HepG2 (cell line): ENCODE data around the gene NKPD1. TPM values are rescaled to one million over a fixed set of nuclear protein-coding genes. Genes with fewer than 3 reads are reported as not detected.
A peak's percentile ranks its signal among the peaks of the same experiment; 100 is the strongest.

Experiments used
- ATAC-seq: fragments of 200-7000 bp; cut with Tn5 transposase; 3 replicates; pipeline ENCODE4 v1.9.1; 2020; ENCODE audit warnings: mild to moderate bottlenecking, moderate library complexity
- BruUV-seq: library from RNA; stranded (reverse); fragments of 400-500 nt; replicated peaks from 2 replicates; lab custom pipeline; 2021; lab: Mats Ljungman, UMichigan
- CTCF ChIA-PET: fragments of 300-600 bp; formaldehyde crosslinking; extraction: SDS; loops from one replicate; lab custom pipeline; 2021; ENCODE audit warnings: low total read pairs, inconsistent platforms, low intra/inter-chr PET ratio; lab: Yijun Ruan, JAX
- POLR2A ChIA-PET: fragments of 350-600 bp; sonication (Branson Sonifier 250); formaldehyde crosslinking; loops from one replicate; lab custom pipeline; 2020; ENCODE audit warnings: antibody characterized with exemption, inconsistent platforms; lab: Yijun Ruan, JAX
- DNase-seq: peaks from one replicate; pipeline ENCODE4 v3.0.0-alpha.2; 2015; ENCODE audit warnings: low spot score
- FAIRE-seq: peaks from 3 replicates; lab custom pipeline; 2011; peaks lifted over from hg19 to GRCh38; lab: Jason Lieb, UNC
- H2AFZ ChIP-seq: one replicate; pipeline ENCODE4 v1.6.1; 2011; ENCODE audit warnings: low read length, inconsistent platforms
- H3K27ac ChIP-seq: fragments of 300-600 bp; 3 replicates; pipeline ENCODE4 v1.8.0; 2011; ENCODE audit warnings: mixed run types, mild to moderate bottlenecking, mixed read lengths, low read length, inconsistent platforms; ENCODE audit not compliant: insufficient read depth; ENCODE audit errors: extremely low read length
- H3K27me3 ChIP-seq, 2 experiments: fragments of 200-600 bp in 1 of 2; 2 replicates in 1 of 2; 3 replicates in 1 of 2; pipeline versions ENCODE4 v1.6.0 to v1.8.0; 2011; ENCODE audit warnings: low read length in 2 of 2, mild to moderate bottlenecking in 2 of 2, moderate library complexity in 2 of 2, inconsistent platforms in 1 of 2; ENCODE audit not compliant: insufficient read depth in 2 of 2, control insufficient read depth in 1 of 2
- H3K36me3 ChIP-seq, 2 experiments: fragments of 200-600 bp in 1 of 2; replicated peaks in 1 of 2; 2 replicates in 1 of 2; 3 replicates in 1 of 2; pipeline versions ENCODE4 v1.5.1 to v1.8.0; 2011; ENCODE audit warnings: low read length in 2 of 2, inconsistent platforms in 1 of 2; ENCODE audit not compliant: insufficient read depth in 2 of 2, control insufficient read depth in 1 of 2
- H3K4me1 ChIP-seq: 2 replicates; pipeline ENCODE4 v1.5.1; 2012; ENCODE audit warnings: low read length, inconsistent platforms; ENCODE audit not compliant: insufficient read depth
- H3K4me2 ChIP-seq: 2 replicates; pipeline ENCODE4 v1.6.0; 2011; ENCODE audit warnings: low read depth, low read length, inconsistent platforms
- H3K4me3 ChIP-seq, 3 experiments: fragments of 200-600 bp in 1 of 3; sonication (generic), shearing (Covaris generic) in 1 of 3; replicated peaks in 1 of 3; 2 replicates each; pipeline ENCODE4 v1.5.1; 2011 to 2016; ENCODE audit warnings: low read length in 3 of 3, inconsistent platforms in 2 of 3, low read depth in 2 of 3, mild to moderate bottlenecking in 2 of 3, control low read depth in 1 of 3, mixed read lengths in 1 of 3; ENCODE audit not compliant: insufficient read depth in 1 of 3
- H3K79me2 ChIP-seq: one replicate; pipeline ENCODE4 v1.6.1; 2011; ENCODE audit warnings: low read length, inconsistent platforms; ENCODE audit not compliant: insufficient read depth
- H3K9ac ChIP-seq: 2 replicates; pipeline ENCODE4 v1.6.0; 2011; ENCODE audit warnings: mild to moderate bottlenecking, low read depth, low read length, inconsistent platforms; ENCODE audit not compliant: insufficient read depth
- H3K9me3 ChIP-seq: 2 replicates; pipeline ENCODE4 v1.5.1; 2012; ENCODE audit warnings: mild to moderate bottlenecking, low read length
- H4K20me1 ChIP-seq: 2 replicates; pipeline ENCODE4 v1.6.0; 2011; ENCODE audit warnings: inconsistent platforms, mild to moderate bottlenecking, low read length, moderate library complexity; ENCODE audit not compliant: insufficient read depth
- CEBPG ChIP-seq: IDR thresholded peaks from 2 replicates; pipeline ENCODE4 v1.6.1; 2016
- DZIP1 ChIP-seq: sonication (generic); formaldehyde crosslinking; IDR thresholded peaks from 2 replicates; pipeline ENCODE4 v1.5.0; 2020; ENCODE audit warnings: mild to moderate bottlenecking, missing genetic modification reagents
- FOSL2 ChIP-seq: sonication (generic); formaldehyde crosslinking; IDR thresholded peaks from 2 replicates; pipeline ENCODE4 v1.4.0; 2020; ENCODE audit warnings: missing genetic modification reagents
- IKZF4 ChIP-seq: sonication (generic); formaldehyde crosslinking; IDR thresholded peaks from 2 replicates; pipeline ENCODE4 v1.5.1; 2020; ENCODE audit warnings: borderline replicate concordance, mild to moderate bottlenecking, low read depth, missing genetic modification reagents; ENCODE audit errors: not compliant biosample characterization
- NFKBIZ ChIP-seq: IDR thresholded peaks from 2 replicates; pipeline ENCODE4 v1.6.1; 2018; ENCODE audit warnings: missing genetic modification reagents, missing compliant biosample characterization
- NONO ChIP-seq, 2 experiments: fragments of 450-650 bp in 1 of 2; sonication (generic) in 1 of 2; formaldehyde crosslinking in 1 of 2; IDR thresholded peaks in 1 of 2; conservative IDR thresholded peaks in 1 of 2; 2 replicates each; pipeline versions ENCODE4 v1.6.1 to v1.8.0; 2017 to 2022; ENCODE audit warnings: mild to moderate bottlenecking in 1 of 2, missing genetic modification reagents in 1 of 2, moderate library complexity in 1 of 2
- PLRG1 ChIP-seq: fragments of 450-650 bp; conservative IDR thresholded peaks from 2 replicates; pipeline ENCODE4 v1.6.1; 2016
- STAG1 ChIP-seq: sonication (generic); formaldehyde crosslinking; IDR thresholded peaks from 2 replicates; pipeline ENCODE4 v1.4.0; 2020; ENCODE audit warnings: missing genetic modification reagents
- TBX2 ChIP-seq: sonication (generic); formaldehyde crosslinking; IDR thresholded peaks from 2 replicates; pipeline ENCODE4 v1.5.0; 2020; ENCODE audit warnings: missing genetic modification reagents, mild to moderate bottlenecking, borderline replicate concordance
- TCF7 ChIP-seq: sonication (generic); IDR thresholded peaks from 2 replicates; pipeline ENCODE4 v1.6.1; 2016; ENCODE audit warnings: antibody characterized with exemption, low read depth
- ZFX ChIP-seq: sonication (generic); formaldehyde crosslinking; IDR thresholded peaks from 2 replicates; pipeline ENCODE4 v1.4.0; 2020; ENCODE audit warnings: mild to moderate bottlenecking, low read depth, missing genetic modification reagents, moderate library complexity
- ZNF138 ChIP-seq: sonication (generic); formaldehyde crosslinking; IDR thresholded peaks from 2 replicates; pipeline ENCODE4 v1.5.0; 2020; ENCODE audit warnings: mild to moderate bottlenecking, low read depth, missing genetic modification reagents
- ZNF331 ChIP-seq: sonication (generic); formaldehyde crosslinking; IDR thresholded peaks from 2 replicates; pipeline ENCODE4 v1.4.0; 2020; ENCODE audit warnings: missing genetic modification reagents
- ZNF484 ChIP-seq: sonication (generic); formaldehyde crosslinking; IDR thresholded peaks from 2 replicates; pipeline ENCODE4 v1.5.1; 2020; ENCODE audit warnings: mild to moderate bottlenecking, low read depth, missing genetic modification reagents, borderline replicate concordance
- ZNF589 ChIP-seq: sonication (generic); formaldehyde crosslinking; conservative IDR thresholded peaks from 2 replicates; pipeline ENCODE4 v1.8.0; 2022; ENCODE audit warnings: mild to moderate bottlenecking, moderate library complexity, missing genetic modification reagents
- ZNF605 ChIP-seq: sonication (generic); formaldehyde crosslinking; IDR thresholded peaks from 2 replicates; pipeline ENCODE4 v1.8.0; 2022; ENCODE audit warnings: mild to moderate bottlenecking, missing genetic modification reagents
- ZNF616 ChIP-seq: sonication (generic); formaldehyde crosslinking; IDR thresholded peaks from 2 replicates; pipeline ENCODE4 v1.5.0; 2020; ENCODE audit warnings: low read depth, mild to moderate bottlenecking, missing genetic modification reagents
- ZNF710 ChIP-seq: sonication (generic); formaldehyde crosslinking; IDR thresholded peaks from 2 replicates; pipeline ENCODE4 v1.5.0; 2020; ENCODE audit warnings: mild to moderate bottlenecking, missing genetic modification reagents, borderline replicate concordance
- ZNF720 ChIP-seq: sonication (generic); formaldehyde crosslinking; IDR thresholded peaks from 2 replicates; pipeline ENCODE4 v1.4.0; 2020; ENCODE audit warnings: missing genetic modification reagents
- ZNF839 ChIP-seq: sonication (generic); formaldehyde crosslinking; IDR thresholded peaks from 2 replicates; pipeline ENCODE4 v1.4.0; 2020; ENCODE audit warnings: missing genetic modification reagents, mild to moderate bottlenecking, borderline replicate concordance
- WGBS: methylation state at CpG from one replicate; pipeline ENCODE4 v1.1.6; 2017; ENCODE audit warnings: low lambda C conversion rate; 5-methylcytosine and 5-hydroxymethylcytosine counted together
- in situ Hi-C: cut with HindIII; loops from 2 replicates; pipeline ENCODE4 v1.10.0; 2017; ENCODE audit warnings: low pct_unique_long_range_greater_than_20kb; ENCODE audit not compliant: extremely low pct_ligation_motif_present
- intact Hi-C: fragments of 100-400 bp; cut with micrococcal nuclease; formaldehyde crosslinking; loops from one replicate; pipeline ENCODE4 v1.10.0; 2022; ENCODE audit not compliant: unreplicated experiment
- polyA plus RNA-seq, 8 experiments: library from polyadenylated mRNA; depleted of rRNA in 3 of 8; stranded (reverse) in 7 of 8; unstranded in 1 of 8; fragments of >200 nt; fragmentation: Illumina TruSeq in 4 of 8; extraction: Trizol in 4 of 8; gene quantifications; 2 replicates each; pipeline versions ENCODE4 v1.2.1 to v1.2.3, GENCODE V29; 2011 to 2016; ENCODE audit warnings: low read depth in 4 of 8, missing spikeins in 1 of 8, mixed read lengths in 1 of 8; ENCODE audit not compliant: insufficient read depth in 1 of 8
- total RNA-seq, 5 experiments: library from RNA; depleted of rRNA; stranded (reverse); fragments of >200 nt; fragmentation: Illumina TruSeq; extraction: Trizol; gene quantifications; 2 replicates each; pipeline ENCODE4 v1.2.3, GENCODE V29; 2016; ENCODE audit warnings: low read depth in 1 of 5

Gene NKPD1
- total and polyA plus RNA-seq, 2 of the 13 experiments (the other 11 are each of a cell fraction or from before 2014, with no cell fraction given): 0.03 TPM; not detected in 1

DNA sequence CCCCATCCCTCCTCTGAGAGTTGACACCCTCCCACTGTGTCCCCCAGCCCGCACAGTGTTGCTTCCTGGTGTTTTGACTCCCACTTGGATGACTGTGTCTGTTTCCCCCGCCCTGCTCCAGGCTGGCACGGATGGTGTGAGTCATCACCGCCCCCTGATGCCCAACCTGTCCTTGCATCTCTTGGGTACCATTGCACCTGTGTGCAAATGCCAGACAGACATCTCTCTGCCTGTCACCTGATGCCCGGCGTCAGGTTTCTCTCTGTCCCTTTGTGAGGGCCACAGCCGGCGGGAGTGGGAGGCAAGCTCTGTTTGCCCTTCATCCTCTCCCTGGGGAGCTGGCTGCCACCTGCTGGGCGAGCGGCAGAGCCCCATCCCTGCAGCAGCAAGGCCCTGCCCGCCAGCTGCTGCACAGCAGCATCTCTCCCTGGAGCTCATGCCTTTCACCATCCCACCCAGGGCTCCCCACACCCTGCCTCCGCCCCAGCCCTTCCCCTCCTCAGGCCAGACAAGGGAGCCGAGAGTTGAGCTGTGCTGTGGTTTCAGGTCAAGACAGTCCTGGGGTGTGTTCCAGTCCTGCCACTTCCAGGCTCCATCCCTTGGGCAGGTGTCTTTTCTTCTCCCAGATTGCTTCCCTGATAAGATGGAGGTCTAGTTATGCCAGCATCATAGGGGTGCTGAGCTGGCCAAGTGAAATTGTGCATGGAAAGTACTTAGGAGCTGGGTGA is 29.7 kb downstream of the NKPD1 start:
- DNase-seq (peak; percentile 73), ATAC-seq (peak; percentile 90), FAIRE-seq (no peak)
- no peak overlapping the region for H3K27ac ChIP-seq
- no peak overlapping the region for H3K4me2 ChIP-seq
- peaks cover 42% of the 10 kb centered on the region for H3K4me1 ChIP-seq
- intact Hi-C loops (no loop called here), in situ Hi-C loops (no loop called here)
- H3K9me3 ChIP-seq: no peaks in the 10 kb centered on the region
- no TSS peak for BruUV-seq
- ChIA-PET POLR2A (interaction anchor here (1.1 to 1.2 kb wide), 2 partner anchors 33 to 72 kb away, joined by 3 to 5 read pairs; no protein-coding TSS in a partner anchor), CTCF (interaction anchor here (1.1 to 2.0 kb wide), 2 partner anchors 71 to 114 kb away, joined by 3 to 8 read pairs; no protein-coding TSS in a partner anchor)
- H3K79me2 ChIP-seq: peaks cover 42% of the 10 kb centered on the region
- H4K20me1 ChIP-seq: peaks cover 12% of the 10 kb centered on the region; the same call in 1 of the 2 replicates
- H3K27me3 ChIP-seq: no peaks in the 10 kb centered on the region
- H3K36me3 ChIP-seq: peaks cover 6 to 15% of the 10 kb centered on the region in 2 experiments; a peak in 3 of 5 replicates
- no peak overlapping the region for H3K4me3 ChIP-seq
- H3K9ac ChIP-seq: no peak overlapping the region
- 66% methylated on average over 10 of the region's 13 CpGs for WGBS
- no peak overlapping the region for H2AFZ ChIP-seq
- TF ChIP-seq STAG1 (CRISPR knock-in tag): peak; percentile 83
- TF ChIP-seq ZNF710 (CRISPR knock-in tag): no peak
- 0 out of 2 replicates have a peak, but pooled peaks have one; percentile 34 for TF ChIP-seq ZNF605 (CRISPR knock-in tag)
- TF ChIP-seq ZNF484 (CRISPR knock-in tag): no peak
- no peak for TF ChIP-seq TCF7
- TF ChIP-seq ZNF138 (CRISPR knock-in tag): no peak
- TF ChIP-seq NFKBIZ (CRISPR knock-in tag): no peak
- no peak for TF ChIP-seq ZNF616
- no peak for TF ChIP-seq NONO (IDR thresholded peaks at IDR 0.05)
- peak; percentile 69 for TF ChIP-seq NONO (CRISPR knock-in tag; conservative IDR thresholded peaks at IDR 0.05)
- no peak for TF ChIP-seq DZIP1 (CRISPR knock-in tag)
- TF ChIP-seq CEBPG (CRISPR knock-in tag): no peak
- no peak for TF ChIP-seq ZNF589 (CRISPR knock-in tag)
- no peak for TF ChIP-seq ZNF720 (CRISPR knock-in tag)
- no peak for TF ChIP-seq IKZF4 (CRISPR knock-in tag)
- no peak for TF ChIP-seq ZNF839 (CRISPR knock-in tag)
- peak; percentile 58; the same call in 1 of the 2 replicates for TF ChIP-seq ZFX (CRISPR knock-in tag)
- TF ChIP-seq PLRG1: no peak
- TF ChIP-seq ZNF331 (CRISPR knock-in tag): peak; percentile 27; the same call in 1 of the 2 replicates
- peak; percentile 39; the same call in 1 of the 2 replicates for TF ChIP-seq FOSL2 (CRISPR knock-in tag)
- no peak for TF ChIP-seq TBX2
